DMS53 (cell line): ENCODE results near the gene NRN1.
"Not testable (repeated sequence)": the region's sequence is repeated elsewhere in the genome, so short reads cannot be mapped to it uniquely, and the experiment has no call there.

Experiments used
- DNase-seq: peaks from one replicate; lab custom pipeline; 2025; lab: John Stamatoyannopoulos, UW

Gene NRN1, protein sequence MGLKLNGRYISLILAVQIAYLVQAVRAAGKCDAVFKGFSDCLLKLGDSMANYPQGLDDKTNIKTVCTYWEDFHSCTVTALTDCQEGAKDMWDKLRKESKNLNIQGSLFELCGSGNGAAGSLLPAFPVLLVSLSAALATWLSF

DNA sequence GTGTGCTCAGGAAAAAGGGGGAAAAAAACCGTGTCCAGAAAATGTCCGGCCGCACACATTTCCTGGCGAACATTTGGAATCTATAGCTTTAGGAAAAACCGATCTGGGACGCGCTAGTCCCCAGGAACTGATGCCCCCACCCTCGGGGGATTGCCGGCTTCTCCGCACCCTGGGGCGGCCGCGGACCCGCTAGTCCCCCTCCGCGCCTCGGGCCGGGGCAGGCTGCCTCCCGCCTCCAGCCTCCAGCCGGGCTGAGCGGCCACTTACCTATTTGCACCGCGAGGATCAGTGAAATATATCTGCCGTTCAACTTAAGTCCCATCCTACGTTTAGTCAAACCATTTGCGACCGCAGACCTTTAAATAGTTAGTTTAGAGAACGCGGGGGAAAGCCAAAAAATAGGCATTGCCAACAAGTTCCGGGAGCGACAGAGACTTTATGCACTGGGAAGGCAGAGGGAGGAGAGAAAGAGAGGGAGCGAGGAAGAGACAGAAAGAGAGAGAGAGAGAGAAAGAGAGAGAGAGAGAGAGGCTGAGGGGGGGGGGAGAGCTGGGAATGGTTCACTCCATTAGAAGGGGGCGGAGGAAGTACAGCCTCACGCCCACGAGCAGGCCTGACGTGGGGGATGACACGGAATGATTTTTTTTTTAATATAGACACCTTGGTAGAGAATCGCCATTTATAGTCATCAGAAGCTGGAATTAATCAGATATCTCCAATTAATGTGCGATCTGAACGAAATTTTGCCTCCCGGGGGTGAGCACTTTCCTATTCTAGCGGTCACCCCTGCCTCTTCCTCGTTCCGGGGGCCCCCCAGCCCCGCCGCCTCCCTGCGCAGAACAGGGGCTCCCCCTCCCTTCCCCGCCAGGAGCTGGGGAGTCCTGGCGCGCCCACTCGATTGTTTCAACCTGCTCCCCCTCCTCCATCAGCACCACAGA, at the start of gene NRN1:
Gene NRN1 (minus strand): TSS at position 498 of the 938 bp plus-strand sequence. CDS start 176 bp downstream, at position 322.
- DNase-seq, result peak; percentile 85

- no peak for DNase-seq
These were observed 45.5 kb upstream of the NRN1 start for GRCh38 chr6:6052216-6052615.

- DNase-seq, result peak; percentile 29
These were observed 40.0 kb upstream of the NRN1 start for GRCh38 chr6:6046716-6047115.

GRCh38 chr6:6039946-6040509, 33.3 kb upstream of the NRN1 start:
- DNase-seq, result no peak

DNA sequence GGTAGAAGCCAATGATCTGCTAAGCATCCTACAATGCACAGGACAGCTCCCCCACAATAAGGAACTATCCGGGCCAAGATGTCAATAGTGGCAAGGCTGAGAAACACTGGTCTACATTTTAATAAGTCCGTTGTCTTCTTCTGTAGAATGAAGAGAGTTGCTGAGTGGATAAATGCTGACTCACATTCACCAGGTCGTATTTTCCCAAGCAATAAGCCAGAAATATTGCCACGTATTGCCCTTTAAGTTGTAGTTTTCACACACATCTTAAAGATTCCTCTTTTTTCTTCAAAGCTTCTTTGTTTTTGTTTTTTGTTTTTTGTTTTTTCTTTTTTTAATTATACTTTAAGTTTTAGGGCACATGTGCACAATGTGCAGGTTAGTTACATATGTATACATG, 30.5 kb upstream of the NRN1 start:
- no peak for DNase-seq

- no peak for DNase-seq
These were observed 27.1 kb upstream of the NRN1 start for GRCh38 chr6:6033858-6034257.

GRCh38 chr6:6026513-6027205, 19.9 kb upstream of the NRN1 start:
- DNase-seq, result no peak

GRCh38 chr6:6025736-6026135, 19.0 kb upstream of the NRN1 start:
- no peak for DNase-seq

DNA sequence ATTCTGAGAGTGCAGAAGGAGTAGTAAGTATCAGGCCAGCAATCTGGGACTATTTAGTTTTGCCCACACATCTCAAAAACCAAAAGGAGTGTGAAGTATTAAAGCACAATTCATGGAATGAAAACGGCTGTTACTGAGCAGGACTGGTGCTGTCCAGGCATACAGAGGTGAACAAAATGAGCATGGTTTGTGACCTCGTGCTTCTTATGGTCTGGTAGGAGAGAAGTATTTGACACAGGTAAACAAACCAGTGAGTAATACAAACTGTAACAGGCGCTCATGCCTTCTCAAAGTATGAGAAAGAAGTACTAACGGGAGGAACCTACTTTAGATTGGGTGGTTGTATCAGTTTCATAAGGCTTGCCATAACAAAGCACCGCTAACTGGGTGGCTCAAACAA, 17.5 kb upstream of the NRN1 start:
- DNase-seq, result peak; percentile 51

DNA sequence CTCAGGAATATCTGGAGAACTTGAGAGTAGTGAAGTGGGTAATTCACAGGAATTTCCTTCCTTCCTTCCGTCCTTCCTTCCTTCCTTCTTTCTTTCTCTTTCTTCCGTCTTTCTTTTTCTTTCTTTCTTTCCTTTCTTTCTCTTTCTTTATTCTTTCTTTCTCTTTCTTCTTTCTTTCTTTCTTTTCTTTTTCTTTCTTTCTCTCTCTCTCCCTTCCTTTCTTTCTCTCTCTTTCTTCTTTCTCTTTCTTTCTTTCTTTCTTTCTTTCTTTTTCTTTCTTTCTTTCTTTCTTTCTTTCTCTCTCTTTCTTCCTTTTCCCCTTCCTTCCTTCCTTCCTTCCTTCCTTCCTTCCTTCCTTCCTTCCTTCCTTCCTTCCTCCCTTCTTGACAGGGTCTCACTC, 16.1 kb upstream of the NRN1 start:
- DNase-seq, result not testable (repeated sequence)

DNA sequence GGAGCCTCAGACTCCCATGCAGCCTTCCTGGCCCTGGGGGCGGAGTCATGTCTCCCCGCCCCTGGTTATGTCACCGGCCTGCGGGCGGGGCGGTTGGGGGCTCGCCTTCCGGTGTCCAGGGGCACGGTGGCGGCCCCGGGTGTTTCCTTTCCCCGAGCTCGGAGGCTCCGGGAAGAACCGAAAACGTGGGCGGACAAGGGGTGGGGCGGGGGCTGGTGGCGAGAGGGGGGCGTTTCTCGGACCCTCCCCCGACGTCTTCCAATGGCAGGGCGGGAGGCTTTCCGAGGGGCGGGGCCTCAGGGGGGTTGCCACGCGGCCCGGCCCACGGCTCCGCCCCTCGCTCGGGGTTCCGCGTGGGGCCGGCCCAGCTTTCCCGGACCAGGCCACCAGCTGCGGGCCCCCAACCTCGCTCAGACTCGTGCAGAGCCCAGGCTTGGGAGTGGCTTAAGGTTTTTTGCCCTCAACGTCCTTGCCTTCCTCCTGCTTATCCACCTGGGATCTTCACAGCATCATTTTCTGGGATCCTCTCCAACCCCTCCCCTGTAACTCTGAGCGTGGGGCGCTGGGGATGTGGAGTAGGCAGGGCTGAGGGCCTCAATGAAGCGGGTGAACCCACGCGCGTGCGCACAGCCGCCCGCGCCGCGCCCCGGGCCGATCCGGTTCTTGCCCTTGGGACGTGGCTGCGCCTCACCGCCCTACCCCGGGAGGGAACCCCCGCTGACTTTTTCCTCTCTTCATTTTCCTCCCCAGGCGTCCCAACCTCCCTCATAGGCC, 2.1 kb upstream of the NRN1 start:
- DNase-seq, result peak; percentile 97

DNA sequence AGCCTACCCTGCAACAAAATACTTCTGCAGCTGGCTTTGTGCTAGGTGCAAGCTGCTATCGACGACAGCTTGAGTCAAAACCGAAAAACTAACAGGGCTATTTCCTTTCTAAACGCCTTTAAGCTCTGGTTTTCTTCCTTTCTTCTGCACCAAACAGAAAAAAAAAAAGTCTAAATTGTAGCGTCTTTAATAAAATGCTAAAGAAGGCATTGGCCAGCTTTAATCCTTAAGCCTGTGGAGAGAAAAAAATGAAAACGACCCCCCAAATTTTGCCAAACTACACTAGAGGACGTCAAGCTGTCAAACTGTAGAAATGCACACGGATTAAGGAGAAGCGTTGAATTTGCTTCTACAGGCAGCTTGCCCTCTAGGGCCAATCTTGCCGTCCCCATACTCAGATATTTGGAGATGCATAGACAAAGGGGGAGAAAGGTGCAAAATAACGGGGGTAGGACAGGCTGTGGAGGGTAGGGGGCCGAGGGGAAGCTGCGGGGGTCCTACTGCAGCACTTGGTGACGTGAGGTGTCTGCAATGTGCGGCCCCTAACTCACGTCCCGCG, 1.4 kb upstream of the NRN1 start:
- DNase-seq, result peak; percentile 79

DNA sequence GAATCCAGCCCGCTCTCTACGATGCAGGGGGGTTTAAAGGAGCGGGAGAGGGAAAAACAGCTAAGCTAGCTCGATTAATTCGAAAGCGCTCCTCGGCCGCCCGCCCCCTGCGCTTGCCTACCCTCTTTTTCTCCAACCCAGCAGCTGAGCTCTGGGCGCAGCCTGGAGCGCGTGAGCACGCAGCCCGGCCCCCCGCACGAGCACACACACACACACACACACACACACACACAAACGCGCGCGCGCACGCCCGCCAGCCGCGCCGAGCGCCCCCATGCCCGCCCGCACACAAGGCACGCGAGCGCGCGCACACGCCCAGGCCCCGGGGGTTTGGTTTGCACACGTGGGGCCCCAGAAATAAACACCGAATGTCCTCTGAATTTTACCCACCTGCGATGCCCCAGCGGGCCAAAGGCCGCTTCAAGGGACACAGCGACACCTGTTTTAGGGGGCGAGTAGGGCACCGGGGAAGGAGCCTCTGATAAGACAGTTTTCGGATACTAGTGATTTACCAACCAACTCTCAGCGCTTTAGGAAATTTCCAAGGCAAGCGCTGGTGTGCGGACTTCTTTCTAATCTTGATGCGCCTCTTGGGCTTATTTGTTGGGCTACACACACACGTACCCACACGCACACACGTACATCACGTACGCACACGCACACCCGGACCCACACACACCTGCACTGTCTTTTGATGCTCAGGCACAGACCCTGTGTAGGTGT, 802 bp upstream of the NRN1 start:
- peak; percentile 93 for DNase-seq

DNA sequence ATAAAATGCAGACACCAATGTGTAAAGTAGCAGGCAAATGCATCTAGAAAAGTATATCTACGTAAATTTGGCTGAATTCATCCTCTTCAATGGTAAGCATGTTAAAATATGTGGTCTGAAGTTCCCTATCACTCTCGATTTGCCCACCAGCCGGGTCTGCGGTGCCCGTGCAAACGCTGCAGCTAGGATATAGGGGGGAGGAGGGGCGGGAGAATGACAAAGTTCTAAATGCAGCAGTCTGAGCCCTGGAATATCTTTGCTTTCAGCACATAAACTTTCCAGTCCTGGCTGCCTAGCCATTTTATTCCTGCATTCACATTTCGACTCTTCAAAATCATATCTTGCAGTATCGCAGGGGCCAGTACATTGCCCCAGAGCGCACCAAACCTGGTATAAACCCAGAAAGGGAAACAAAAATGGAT, 708 bp downstream of the NRN1 start:
- no peak for DNase-seq

DNA sequence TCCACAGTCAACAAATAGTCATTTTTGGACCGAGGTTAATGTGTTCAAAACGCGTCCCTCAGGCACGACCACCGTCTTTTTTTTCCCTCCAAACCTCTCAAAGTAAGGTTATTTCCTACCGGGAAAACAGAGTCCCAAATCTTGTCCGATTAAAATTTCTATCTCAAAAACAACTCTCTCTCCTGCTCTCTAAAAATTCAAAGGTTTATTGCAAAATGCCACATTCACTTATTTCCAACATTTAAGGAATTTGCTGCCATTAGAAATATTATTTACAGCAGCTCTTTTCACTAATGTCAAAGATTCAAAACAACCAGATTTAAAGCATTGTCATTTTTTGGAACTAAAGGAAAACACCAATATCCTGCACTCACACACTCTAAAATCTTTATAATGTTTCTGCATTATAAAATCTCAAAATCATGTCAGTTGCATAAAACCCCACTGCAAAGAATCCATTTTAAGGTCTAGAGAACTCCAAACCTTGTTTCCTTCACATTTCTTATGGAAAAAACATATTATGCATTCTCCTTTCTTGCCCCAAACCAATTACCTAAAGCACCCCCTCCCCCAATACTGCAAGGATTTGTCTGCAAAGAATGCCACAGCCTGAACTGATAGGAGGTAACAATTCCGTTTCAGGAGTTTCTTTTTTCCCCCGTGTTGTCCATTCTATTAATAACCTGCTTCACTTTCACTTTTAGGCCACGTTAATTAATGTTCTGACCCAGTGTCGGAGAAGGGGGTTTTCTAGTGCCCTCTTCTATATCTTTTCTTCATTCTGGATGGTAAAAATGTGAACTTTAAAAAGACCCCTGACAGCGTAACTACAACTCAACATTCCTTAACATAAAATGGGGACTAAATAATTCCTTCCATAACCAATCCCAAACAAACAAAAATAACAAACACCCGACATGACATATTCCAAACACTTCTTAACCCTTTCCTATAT, 1.4 kb downstream of the NRN1 start:
- peak; percentile 27 for DNase-seq

- no peak for DNase-seq
These were observed 2.2 kb downstream of the NRN1 start for GRCh38 chr6:6004390-6004995.

GRCh38 chr6:6003621-6004366, 2.9 kb downstream of the NRN1 start:
- DNase-seq, result peak; percentile 55

DNA sequence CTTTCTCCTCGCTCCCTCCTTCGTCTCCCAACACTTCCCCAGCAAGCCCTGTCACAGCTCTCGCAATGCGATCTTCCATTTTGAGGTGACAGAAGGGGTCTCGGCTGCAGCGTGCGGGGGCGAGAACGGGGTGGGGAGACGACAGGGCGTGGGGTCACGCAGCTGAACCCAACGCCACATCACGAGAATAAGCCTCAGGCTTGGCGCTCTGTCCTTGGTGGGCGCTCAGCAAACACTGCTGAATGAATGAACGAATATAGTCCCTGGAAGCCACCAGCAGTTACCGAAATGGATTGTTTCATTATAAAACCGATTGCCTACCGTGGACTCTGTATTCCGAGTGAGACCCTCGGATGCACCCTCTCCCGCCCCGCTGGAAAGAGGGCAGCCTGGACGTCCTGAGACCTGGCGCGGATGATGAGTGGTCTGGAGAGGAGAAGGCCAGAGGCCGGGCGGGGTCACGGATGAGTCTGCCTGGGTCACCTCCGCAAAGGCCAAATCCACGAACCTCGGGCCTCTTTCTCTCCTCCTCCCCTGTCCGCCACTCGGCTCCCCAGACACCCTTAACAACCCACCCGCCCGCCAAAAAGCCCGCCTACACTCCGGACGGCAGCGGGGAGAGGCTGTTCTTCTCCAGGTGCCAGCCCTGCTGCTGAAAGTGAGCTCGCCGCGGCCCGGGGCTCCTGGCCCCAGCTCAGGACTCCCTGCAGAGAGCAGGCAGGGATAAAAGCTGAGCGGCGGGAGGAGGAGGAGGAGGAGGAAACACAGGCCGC, 3.7 kb downstream of the NRN1 start:
- DNase-seq, result peak; percentile 50
